GM23248 (cell line): ENCODE results near the gene PTPRE.

Source experiments
- EZH2 ChIP-seq: fragments of 200-600 bp; sonication (generic); IDR thresholded peaks from 2 replicates; pipeline ENCODE4 v1.6.1; 2018; ENCODE audit warnings: antibody characterized with exemption, mild to moderate bottlenecking; ENCODE audit not compliant: insufficient read depth, poor library complexity, severe bottlenecking
- EZH2phosphoT487 ChIP-seq: fragments of 200-600 bp; sonication (generic); IDR thresholded peaks from 2 replicates; pipeline ENCODE4 v1.6.1; 2018; ENCODE audit warnings: antibody characterized with exemption, moderate library complexity, mild to moderate bottlenecking, low read depth; ENCODE audit not compliant: insufficient read depth

DNA sequence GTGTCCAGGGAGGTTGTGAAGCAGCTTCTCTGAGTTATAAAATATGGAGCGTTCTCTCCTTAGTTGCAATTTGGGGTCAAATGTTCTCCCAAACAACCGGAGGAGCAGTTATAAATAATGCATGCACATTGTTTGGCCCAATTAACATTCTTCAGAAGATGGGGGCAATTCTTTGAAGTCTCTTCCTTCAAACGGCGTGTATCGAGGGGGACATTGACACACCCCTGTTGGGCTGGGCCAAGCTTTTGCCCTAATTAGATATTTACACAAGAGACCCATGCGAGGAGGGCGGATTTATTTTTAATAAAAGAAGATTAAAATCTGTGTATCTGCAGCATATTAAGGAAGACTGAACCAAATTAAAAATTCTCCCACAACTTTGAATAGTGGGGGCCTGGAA, 107.3 kb downstream of the PTPRE start:
- TF ChIP-seq EZH2 (no peak), EZH2phosphoT487 (no peak)
